C4-2B (cell line): ENCODE measurements around the gene YIF1A.

Source experiments
- H3K27ac ChIP-seq: fragments of 450-650 bp; 2 replicates; pipeline ENCODE4 v1.5.1; 2017
- ZFX ChIP-seq: fragments of 450-650 bp; IDR thresholded peaks from 2 replicates; pipeline ENCODE4 v1.6.1; 2017
- TF ChIP-seq, protein P1 (sequence below): fragments of 450-650 bp; conservative IDR thresholded peaks from 2 replicates; pipeline ENCODE4 v1.5.1; 2017; ENCODE audit warnings: mild to moderate bottlenecking

YIF1A gene

DNA sequence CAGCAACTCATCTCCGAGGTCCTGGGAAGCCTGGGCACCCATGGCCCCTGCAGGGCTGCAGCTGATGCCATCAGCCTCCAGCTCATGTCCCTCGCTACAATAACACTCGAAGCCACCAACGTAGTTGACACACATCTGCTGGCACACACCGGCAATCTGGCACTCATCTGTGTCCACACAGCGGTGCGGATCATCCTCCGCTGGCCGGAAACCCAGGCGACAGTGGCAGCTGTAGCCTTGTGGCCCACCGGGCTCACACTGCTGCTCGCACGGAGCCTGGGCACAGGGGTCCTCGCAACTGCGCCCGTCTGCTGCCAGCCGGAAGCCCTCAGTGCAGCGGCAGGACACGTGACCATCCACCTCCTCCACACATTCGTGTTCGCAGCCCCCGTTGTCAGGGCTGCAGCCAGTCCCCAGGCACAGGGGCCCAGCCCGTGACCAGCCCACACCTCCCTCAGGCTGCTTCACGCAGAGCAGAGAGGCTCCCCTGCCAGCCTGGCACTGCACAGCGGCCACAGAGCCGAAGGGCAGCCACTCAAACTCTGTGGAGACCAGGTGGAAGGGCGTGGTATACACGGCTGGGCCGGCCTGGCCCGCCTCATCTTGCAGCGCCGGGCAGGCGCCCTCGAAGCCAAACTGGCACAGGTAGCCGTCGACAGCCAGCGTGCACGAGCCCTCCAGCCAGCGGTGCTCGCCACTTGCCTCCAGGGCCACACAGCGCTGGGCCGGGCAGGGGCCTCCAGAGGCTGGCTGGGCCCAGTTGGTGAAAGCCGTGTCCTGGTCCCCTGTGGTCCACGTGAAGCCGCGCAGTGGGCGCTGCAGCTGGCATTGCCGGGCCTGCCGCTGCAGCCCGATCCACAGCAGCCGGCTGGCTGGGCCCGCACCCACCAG is 27.2 kb upstream of the YIF1A start:
- H3K27ac ChIP-seq, result no peak overlapping the region
- TF ChIP-seq, protein P1, sequence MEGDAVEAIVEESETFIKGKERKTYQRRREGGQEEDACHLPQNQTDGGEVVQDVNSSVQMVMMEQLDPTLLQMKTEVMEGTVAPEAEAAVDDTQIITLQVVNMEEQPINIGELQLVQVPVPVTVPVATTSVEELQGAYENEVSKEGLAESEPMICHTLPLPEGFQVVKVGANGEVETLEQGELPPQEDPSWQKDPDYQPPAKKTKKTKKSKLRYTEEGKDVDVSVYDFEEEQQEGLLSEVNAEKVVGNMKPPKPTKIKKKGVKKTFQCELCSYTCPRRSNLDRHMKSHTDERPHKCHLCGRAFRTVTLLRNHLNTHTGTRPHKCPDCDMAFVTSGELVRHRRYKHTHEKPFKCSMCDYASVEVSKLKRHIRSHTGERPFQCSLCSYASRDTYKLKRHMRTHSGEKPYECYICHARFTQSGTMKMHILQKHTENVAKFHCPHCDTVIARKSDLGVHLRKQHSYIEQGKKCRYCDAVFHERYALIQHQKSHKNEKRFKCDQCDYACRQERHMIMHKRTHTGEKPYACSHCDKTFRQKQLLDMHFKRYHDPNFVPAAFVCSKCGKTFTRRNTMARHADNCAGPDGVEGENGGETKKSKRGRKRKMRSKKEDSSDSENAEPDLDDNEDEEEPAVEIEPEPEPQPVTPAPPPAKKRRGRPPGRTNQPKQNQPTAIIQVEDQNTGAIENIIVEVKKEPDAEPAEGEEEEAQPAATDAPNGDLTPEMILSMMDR, result no peak
- no peak for TF ChIP-seq ZFX

DNA sequence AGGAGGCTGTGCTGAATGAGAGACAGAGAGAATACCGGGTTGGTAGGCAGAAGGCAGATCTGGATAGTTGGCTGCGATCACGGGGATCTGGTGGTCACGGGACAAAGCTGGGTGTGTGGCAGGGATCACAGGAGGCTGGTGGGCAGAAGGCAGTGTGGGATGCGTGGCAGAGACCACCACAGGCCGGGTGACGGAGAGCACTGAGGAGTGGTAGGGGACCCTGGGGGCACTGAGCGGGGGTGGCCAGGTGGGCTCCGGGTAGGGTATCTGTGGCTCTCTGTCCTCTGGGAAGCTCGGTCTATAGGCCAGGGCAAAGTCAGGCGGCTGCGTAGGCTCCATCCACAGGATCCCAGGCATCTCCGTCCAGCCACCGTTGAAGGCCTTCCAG is 26.5 kb upstream of the YIF1A start:
- H3K27ac ChIP-seq, result no peak overlapping the region
- TF ChIP-seq, protein P1, result no peak
- TF ChIP-seq ZFX, result no peak

DNA sequence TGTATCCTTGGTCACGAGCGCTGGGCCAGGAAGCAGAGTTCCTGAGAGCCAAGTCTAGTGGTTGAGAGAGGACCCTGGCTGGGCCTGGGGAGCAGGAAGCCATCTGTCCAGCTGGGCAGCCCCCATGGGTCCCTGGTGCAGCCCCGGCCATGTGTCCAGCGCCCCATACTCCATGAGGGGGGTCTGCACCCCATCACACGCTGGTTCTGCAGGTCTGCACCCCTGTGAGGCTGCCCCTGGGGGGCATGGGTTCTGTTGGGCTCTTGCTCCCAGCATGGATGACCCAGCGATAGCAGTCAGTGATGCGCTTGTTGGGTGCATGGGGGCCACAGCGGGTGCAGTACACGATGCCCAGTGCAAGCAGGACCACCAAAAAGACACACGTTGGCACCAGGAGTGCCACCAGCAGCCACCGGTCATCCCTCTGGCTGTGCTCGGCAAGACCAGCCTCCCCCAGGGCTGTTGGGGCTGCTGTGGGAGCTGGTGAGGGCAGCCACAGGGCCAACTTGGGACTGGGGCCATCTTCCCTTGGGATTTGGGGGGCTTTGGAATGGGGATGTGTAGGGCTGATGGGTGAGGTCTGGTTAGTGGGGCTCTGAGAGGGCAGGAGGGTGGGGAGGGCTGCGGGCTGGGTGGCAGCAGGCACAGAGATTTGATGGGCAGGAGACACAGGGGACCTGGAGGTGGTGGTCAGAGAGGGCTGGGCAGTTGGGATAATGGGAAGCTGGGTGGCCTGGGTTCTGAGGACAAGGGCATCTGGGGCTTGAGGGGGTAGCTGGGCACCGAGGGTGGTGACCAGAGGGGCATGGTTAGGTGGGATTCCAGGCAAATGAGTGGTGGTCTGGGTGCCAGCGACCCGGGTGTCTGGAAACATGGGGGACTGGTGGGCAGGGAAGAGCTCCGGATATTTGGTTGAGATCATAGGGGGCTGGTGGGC is 25.9 kb upstream of the YIF1A start:
- TF ChIP-seq, protein P1, result no peak
- TF ChIP-seq ZFX, result no peak
- H3K27ac ChIP-seq, result no peak overlapping the region

DNA sequence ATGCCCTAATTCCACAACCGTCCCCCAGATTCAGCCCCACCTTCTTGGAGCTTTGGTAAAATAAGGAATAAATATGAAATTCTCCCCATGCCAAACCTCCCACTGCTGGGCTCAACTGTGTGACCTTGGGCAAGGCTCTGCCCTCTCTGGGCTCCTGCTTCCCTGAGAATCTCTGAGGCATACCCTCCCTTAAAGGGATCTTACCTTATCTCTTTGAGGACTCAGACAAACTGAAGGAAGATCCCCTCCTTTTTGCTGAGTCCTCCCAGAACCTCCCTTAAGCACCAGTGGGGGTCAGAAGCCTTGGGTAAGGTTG is 25.2 kb upstream of the YIF1A start:
- TF ChIP-seq ZFX, result no peak
- TF ChIP-seq, protein P1, result no peak
- H3K27ac ChIP-seq, result no peak overlapping the region

DNA sequence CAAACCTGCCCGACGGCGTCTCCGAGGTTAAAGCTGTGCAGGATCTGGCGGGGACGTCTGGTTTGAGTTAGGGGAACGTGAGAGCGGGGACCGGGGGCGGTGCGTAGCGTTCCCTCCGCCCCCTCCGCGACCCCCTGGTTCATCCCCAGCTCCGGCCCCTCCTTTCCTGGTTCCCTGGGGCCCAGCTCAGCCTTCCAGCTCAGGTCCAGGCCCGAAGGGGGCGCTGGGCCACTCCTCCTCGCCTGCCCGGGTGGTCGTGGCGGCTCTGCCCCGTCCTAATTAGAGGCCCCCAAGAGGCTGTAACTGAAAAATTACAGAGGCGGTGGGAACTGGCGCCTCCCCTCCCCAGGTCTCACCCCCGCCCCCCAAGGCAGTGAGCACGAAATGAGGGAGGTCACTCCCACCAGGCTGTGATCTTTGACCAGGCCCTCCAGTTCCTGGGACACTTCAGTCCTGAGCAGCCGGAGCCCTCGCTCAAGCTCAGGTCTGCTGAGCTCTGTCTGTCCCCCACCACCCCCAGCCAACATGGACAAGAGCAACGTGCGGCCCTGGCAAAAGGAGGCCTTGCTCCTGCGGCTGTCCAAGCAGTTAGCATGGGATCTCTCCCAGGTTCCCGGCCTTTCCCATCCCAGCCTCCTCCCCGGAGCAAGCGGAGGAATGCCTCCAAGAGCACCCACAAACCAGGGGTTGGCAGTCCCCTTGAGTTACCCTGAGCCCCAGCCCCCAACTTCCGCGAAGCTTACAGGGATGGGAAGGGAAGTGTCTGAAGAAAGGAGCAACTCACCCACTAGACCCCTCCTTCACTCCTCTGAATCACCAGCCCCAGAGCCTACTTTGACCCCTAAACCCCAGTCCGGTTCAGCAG is 24.6 kb upstream of the YIF1A start:
- peak overlapping the region; percentile 23 for H3K27ac ChIP-seq
- TF ChIP-seq, protein P1, result no peak
- TF ChIP-seq ZFX, result no peak

DNA sequence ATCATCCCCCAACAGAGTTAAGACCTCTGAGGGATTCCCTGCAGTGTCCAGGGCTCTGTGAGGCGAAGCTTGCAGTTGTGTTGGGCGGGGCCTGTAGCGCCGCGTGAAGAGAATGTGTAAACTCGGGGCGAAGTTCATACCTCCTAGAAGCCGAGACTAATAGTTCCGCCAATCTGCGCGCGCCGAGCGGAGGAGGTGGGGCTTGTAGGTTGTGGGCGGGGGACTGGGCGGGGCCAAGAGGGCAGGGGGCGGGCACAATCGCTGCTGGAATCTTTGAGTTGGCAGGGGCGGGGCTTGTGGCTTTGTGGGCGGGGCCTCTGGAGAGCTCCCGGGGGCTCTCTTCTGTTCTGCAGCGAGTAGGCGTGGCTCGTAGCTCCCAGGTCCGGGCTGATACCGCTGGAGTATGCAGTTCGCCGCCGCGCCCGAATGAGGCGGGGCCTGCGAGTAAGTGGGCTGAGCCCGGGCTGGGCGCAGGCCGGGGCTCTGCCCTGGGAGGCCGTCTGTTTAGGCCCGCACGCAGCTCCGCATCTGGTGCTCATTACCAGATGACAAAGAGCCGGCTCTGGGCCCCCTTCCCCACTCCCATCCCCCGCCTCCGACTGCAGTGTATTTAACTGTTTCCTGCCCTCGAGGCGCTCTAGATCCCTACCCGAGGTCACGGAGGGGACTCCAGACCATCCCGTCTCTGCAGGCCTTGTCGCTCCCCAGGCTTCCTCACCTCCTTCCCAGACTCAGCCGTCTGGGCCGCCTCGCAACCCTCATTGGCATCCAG is 23.8 kb upstream of the YIF1A start:
- H3K27ac ChIP-seq, result peak overlapping the region; percentile 48
- TF ChIP-seq, protein P1, result no peak
- TF ChIP-seq ZFX, result no peak
